ENCODE results near the gene ADCY3. TPM values are rescaled to one million over a fixed set of nuclear protein-coding genes. Genes with fewer than 3 reads are reported as not detected.
A peak's percentile ranks its signal among the peaks of the same experiment; 100 is the strongest.

Gene ADCY3
- total and polyA plus RNA-seq, 2 donors from 2014 or later = 21.1 to 44.6 TPM

GRCh38 chr2:24857746-24858145 is 62.3 kb downstream of the ADCY3 start:
- H3K27ac ChIP-seq (ENCODE audit: low read depth in 2 of 2, low read length in 2 of 2) = no peak overlapping the region

GRCh38 chr2:24856791-24857211 is 63.2 kb downstream of the ADCY3 start:
- H3K27ac ChIP-seq (ENCODE audit: low read depth in 2 of 2, low read length in 2 of 2) = peak overlapping the region; percentile 71 to 74
- H3K27me3 ChIP-seq (ENCODE audit: control insufficient read depth, insufficient read depth, low read length) = no peaks in the 10 kb centered on the region
- FAIRE-seq (no peak), DNase-seq (peak in 3 of 5 donors; percentile 21 to 51 (median 26))
- intact Hi-C loops (cut with DNase I) = no loop called here
- peaks cover 0 to 12% (median 6%) of the 10 kb centered on the region in 3 donors for H3K4me1 ChIP-seq (ENCODE audit: control insufficient read depth in 2 of 3, insufficient read depth in 2 of 3, low read depth in 1 of 3, low read length in 3 of 3)
- TF ChIP-seq, protein P1, sequence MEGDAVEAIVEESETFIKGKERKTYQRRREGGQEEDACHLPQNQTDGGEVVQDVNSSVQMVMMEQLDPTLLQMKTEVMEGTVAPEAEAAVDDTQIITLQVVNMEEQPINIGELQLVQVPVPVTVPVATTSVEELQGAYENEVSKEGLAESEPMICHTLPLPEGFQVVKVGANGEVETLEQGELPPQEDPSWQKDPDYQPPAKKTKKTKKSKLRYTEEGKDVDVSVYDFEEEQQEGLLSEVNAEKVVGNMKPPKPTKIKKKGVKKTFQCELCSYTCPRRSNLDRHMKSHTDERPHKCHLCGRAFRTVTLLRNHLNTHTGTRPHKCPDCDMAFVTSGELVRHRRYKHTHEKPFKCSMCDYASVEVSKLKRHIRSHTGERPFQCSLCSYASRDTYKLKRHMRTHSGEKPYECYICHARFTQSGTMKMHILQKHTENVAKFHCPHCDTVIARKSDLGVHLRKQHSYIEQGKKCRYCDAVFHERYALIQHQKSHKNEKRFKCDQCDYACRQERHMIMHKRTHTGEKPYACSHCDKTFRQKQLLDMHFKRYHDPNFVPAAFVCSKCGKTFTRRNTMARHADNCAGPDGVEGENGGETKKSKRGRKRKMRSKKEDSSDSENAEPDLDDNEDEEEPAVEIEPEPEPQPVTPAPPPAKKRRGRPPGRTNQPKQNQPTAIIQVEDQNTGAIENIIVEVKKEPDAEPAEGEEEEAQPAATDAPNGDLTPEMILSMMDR (IDR thresholded peaks at IDR 0.05; ENCODE audit: borderline replicate concordance, extremely low read depth, insufficient read depth) = no peak
- no peaks in the 10 kb centered on the region for H3K9me3 ChIP-seq (ENCODE audit: control insufficient read depth in 2 of 3, insufficient read depth in 1 of 3, low read length in 3 of 3)
- no peak overlapping the region for H3K4me3 ChIP-seq (ENCODE audit: low read length in 3 of 3)
- H3K9ac ChIP-seq (ENCODE audit: low read length in 3 of 3) = no peak overlapping the region
- H3K36me3 ChIP-seq (ENCODE audit: control insufficient read depth in 2 of 3, insufficient read depth in 3 of 3, low read length in 3 of 3) = no peaks in the 10 kb centered on the region

More at GRCh38 chr2:24857746-24858145, 62.3 kb downstream of the ADCY3 start:
- Histone ChIP-seq H3K27me3 (ENCODE audit: control insufficient read depth, insufficient read depth, low read length) (no peaks in the 10 kb centered on the region), H3K36me3 (ENCODE audit: control insufficient read depth in 2 of 3, insufficient read depth in 3 of 3, low read length in 3 of 3) (no peaks in the 10 kb centered on the region), H3K9me3 (ENCODE audit: control insufficient read depth in 2 of 3, insufficient read depth in 1 of 3, low read length in 3 of 3) (no peaks in the 10 kb centered on the region), H3K9ac (ENCODE audit: low read length in 3 of 3) (no peak overlapping the region), H3K4me3 (ENCODE audit: low read length in 3 of 3) (no peak overlapping the region), H3K4me1 (ENCODE audit: control insufficient read depth in 2 of 3, insufficient read depth in 2 of 3, low read depth in 1 of 3, low read length in 3 of 3) (peaks cover 0 to 12% (median 6%) of the 10 kb centered on the region in 3 donors)
- FAIRE-seq (no peak), DNase-seq (no peak)
- intact Hi-C loops (cut with DNase I) = no loop called here
- TF ChIP-seq, protein P1 (IDR thresholded peaks at IDR 0.05; ENCODE audit: borderline replicate concordance, extremely low read depth, insufficient read depth) = no peak

DNA sequence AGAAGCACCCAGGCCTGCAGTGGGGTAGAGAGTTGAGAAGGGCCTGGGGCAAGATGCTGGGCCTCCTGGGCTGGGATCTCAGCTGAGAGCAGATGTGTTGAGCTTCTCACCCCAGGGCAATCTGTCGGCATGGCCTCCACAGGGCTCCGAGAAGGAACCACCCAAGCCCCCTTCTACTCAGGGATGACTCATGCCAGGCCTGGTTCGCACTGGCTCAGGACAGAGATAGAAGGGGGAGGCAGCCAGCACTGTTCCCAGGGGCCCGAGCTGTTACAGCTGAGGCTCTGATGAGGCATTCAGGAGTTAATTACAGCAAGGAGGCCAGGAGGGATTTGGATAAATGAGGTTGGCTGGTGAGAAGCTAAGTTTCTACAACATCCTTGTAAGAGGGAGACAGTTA is 64.3 kb downstream of the ADCY3 start:
- TF ChIP-seq, protein P1 (IDR thresholded peaks at IDR 0.05; ENCODE audit: borderline replicate concordance, extremely low read depth, insufficient read depth) = no peak
- FAIRE-seq (no peak), DNase-seq (peak in 3 of 5 donors; percentile 15 to 86 (median 34))
- Histone ChIP-seq H3K36me3 (ENCODE audit: control insufficient read depth in 2 of 3, insufficient read depth in 3 of 3, low read length in 3 of 3) (no peaks in the 10 kb centered on the region), H3K4me1 (ENCODE audit: control insufficient read depth in 2 of 3, insufficient read depth in 2 of 3, low read depth in 1 of 3, low read length in 3 of 3) (peaks cover 0 to 15% (median 6%) of the 10 kb centered on the region in 3 donors), H3K9ac (ENCODE audit: low read length in 3 of 3) (no peak overlapping the region), H3K9me3 (ENCODE audit: control insufficient read depth in 2 of 3, insufficient read depth in 1 of 3, low read length in 3 of 3) (no peaks in the 10 kb centered on the region), H3K27ac (ENCODE audit: low read depth in 2 of 2, low read length in 2 of 2) (peak overlapping the region; percentile 74 to 78), H3K4me3 (ENCODE audit: low read length in 3 of 3) (no peak overlapping the region), H3K27me3 (ENCODE audit: control insufficient read depth, insufficient read depth, low read length) (no peaks in the 10 kb centered on the region)
- intact Hi-C loops (cut with DNase I) = no loop called here
